Measurements from ENCODE around the gene ZNF575.

The ZNF575 gene

DNA sequence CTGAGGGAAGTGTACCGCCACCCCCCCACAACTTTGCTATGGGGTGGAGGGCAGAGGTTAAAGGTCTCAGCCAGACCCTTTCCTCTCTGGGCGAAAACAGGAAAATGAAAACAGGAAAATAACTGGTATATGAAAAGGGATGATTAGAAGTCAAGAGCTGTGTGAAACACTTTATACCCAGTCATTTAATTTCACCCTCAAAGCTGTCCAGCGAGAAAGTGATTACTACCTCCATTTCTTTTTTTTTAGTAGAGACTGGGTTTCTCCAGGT is 27.9 kb upstream of the ZNF575 start:
- no peak for TF ChIP-seq EGR1 (IDR thresholded peaks at IDR 0.05)
- TF ChIP-seq, protein P1, sequence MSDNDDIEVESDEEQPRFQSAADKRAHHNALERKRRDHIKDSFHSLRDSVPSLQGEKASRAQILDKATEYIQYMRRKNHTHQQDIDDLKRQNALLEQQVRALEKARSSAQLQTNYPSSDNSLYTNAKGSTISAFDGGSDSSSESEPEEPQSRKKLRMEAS (IDR thresholded peaks at IDR 0.05) = no peak
- TF ChIP-seq TEAD4 (IDR thresholded peaks at IDR 0.05) = no peak
- no peak for TF ChIP-seq YY1 (IDR thresholded peaks at IDR 0.05; ENCODE audit: low read depth)
- no peak for TF ChIP-seq CEBPB (IDR thresholded peaks at IDR 0.05)
- TF ChIP-seq, protein P2, sequence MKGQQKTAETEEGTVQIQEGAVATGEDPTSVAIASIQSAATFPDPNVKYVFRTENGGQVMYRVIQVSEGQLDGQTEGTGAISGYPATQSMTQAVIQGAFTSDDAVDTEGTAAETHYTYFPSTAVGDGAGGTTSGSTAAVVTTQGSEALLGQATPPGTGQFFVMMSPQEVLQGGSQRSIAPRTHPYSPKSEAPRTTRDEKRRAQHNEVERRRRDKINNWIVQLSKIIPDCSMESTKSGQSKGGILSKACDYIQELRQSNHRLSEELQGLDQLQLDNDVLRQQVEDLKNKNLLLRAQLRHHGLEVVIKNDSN (IDR thresholded peaks at IDR 0.05) = no peak
- TF ChIP-seq EP300 (IDR thresholded peaks at IDR 0.05; ENCODE audit: borderline replicate concordance) = no peak
- TF ChIP-seq TCF12 (IDR thresholded peaks at IDR 0.05; ENCODE audit: low read depth) = no peak
- no peak for TF ChIP-seq FOXM1 (IDR thresholded peaks at IDR 0.05; ENCODE audit: borderline replicate concordance, low read depth)
- TF ChIP-seq NFIC (IDR thresholded peaks at IDR 0.05) = no peak
- no peak for TF ChIP-seq CREB1 (IDR thresholded peaks at IDR 0.05; ENCODE audit: low read depth)
- TF ChIP-seq, protein P3, sequence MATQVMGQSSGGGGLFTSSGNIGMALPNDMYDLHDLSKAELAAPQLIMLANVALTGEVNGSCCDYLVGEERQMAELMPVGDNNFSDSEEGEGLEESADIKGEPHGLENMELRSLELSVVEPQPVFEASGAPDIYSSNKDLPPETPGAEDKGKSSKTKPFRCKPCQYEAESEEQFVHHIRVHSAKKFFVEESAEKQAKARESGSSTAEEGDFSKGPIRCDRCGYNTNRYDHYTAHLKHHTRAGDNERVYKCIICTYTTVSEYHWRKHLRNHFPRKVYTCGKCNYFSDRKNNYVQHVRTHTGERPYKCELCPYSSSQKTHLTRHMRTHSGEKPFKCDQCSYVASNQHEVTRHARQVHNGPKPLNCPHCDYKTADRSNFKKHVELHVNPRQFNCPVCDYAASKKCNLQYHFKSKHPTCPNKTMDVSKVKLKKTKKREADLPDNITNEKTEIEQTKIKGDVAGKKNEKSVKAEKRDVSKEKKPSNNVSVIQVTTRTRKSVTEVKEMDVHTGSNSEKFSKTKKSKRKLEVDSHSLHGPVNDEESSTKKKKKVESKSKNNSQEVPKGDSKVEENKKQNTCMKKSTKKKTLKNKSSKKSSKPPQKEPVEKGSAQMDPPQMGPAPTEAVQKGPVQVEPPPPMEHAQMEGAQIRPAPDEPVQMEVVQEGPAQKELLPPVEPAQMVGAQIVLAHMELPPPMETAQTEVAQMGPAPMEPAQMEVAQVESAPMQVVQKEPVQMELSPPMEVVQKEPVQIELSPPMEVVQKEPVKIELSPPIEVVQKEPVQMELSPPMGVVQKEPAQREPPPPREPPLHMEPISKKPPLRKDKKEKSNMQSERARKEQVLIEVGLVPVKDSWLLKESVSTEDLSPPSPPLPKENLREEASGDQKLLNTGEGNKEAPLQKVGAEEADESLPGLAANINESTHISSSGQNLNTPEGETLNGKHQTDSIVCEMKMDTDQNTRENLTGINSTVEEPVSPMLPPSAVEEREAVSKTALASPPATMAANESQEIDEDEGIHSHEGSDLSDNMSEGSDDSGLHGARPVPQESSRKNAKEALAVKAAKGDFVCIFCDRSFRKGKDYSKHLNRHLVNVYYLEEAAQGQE (IDR thresholded peaks at IDR 0.05; ENCODE audit: low read depth) = no peak

DNA sequence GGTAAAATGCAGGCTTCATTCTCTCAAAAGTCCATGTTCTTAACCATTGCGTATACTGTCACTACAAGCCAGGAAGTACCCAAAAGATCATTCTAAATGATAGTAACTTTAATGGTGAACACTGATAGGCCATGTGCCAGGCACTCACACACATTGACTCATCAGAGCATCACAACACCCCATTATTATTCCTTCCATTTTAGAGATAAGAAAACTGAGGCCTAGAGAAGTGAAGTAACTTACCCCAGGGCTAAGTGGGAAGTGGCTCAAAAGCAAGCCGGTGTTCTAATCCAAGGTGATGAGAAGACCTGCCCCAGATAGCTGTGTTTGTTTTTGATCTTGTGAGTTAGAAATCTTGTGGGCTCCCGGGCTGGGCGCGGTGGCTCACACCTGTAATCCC is 27.0 kb upstream of the ZNF575 start:
- TF ChIP-seq NFIC (IDR thresholded peaks at IDR 0.05) (no peak), FOXM1 (IDR thresholded peaks at IDR 0.05; ENCODE audit: borderline replicate concordance, low read depth) (no peak), TCF12 (IDR thresholded peaks at IDR 0.05; ENCODE audit: low read depth) (no peak), CEBPB (IDR thresholded peaks at IDR 0.05) (no peak), ZBTB7A (IDR thresholded peaks at IDR 0.05; ENCODE audit: low read depth) (no peak), RAD21 (IDR thresholded peaks at IDR 0.05; ENCODE audit: low read depth) (no peak), EGR1 (IDR thresholded peaks at IDR 0.05) (no peak), YY1 (IDR thresholded peaks at IDR 0.05; ENCODE audit: low read depth) (no peak), EP300 (IDR thresholded peaks at IDR 0.05; ENCODE audit: borderline replicate concordance) (no peak), TAF1 (IDR thresholded peaks at IDR 0.05; ENCODE audit: low read depth) (no peak), TEAD4 (IDR thresholded peaks at IDR 0.05) (no peak), CREB1 (IDR thresholded peaks at IDR 0.05; ENCODE audit: low read depth) (no peak)
- TF ChIP-seq, protein P2 (IDR thresholded peaks at IDR 0.05) = no peak
- TF ChIP-seq, protein P1 (IDR thresholded peaks at IDR 0.05) = no peak
- TF ChIP-seq, protein P3 (IDR thresholded peaks at IDR 0.05; ENCODE audit: low read depth) = no peak

DNA sequence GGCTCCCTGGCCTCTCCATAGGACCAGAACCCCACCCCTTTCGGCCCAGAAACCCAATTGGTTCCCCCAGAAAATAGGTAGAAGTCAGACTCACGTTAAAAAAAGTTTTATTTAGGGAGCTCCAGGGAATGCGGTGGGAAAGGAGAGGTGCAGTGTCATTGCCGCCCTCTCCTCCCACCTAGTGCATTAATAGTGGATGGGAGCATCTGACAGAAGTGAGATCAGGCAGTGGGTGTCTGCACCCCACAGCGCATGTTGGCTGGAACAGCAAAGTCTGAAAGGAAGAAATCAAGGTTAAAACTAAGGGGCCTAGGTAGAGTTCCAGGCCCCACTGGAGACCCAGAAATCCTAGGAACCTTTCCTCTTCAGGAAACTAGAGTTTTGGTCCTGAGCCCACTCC is 26.4 kb upstream of the ZNF575 start:
- no peak for TF ChIP-seq TCF12 (IDR thresholded peaks at IDR 0.05; ENCODE audit: low read depth)
- no peak for TF ChIP-seq FOXM1 (IDR thresholded peaks at IDR 0.05; ENCODE audit: borderline replicate concordance, low read depth)
- TF ChIP-seq NFIC (IDR thresholded peaks at IDR 0.05) = no peak
- TF ChIP-seq EP300 (IDR thresholded peaks at IDR 0.05; ENCODE audit: borderline replicate concordance) = no peak
- TF ChIP-seq RAD21 (IDR thresholded peaks at IDR 0.05; ENCODE audit: low read depth) = no peak
- no peak for TF ChIP-seq ZBTB7A (IDR thresholded peaks at IDR 0.05; ENCODE audit: low read depth)
- TF ChIP-seq, protein P1 (IDR thresholded peaks at IDR 0.05) = no peak
- TF ChIP-seq EGR1 (IDR thresholded peaks at IDR 0.05) = no peak

DNA sequence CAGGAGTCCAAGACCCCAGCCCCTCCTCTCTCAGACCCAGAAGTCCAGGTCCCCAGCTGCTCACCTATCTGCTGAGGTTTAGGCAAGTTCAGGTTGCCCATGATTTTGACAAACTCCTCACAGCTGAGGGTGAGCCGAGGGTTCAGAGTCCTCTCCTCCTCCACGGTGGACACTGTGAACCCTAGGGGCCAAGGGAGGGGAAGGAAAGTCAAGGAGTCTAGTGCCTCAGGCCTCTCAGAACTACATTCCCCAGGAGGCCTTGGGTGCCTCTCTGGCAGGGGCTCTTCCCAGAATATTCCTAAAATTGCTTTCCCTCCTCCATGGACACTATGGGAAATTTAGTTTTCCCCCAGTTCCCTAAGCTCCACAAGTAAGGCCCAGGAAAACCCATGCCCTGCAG is 25.1 kb upstream of the ZNF575 start:
- TF ChIP-seq NFIC (IDR thresholded peaks at IDR 0.05) = no peak
- TF ChIP-seq ZBTB7A (IDR thresholded peaks at IDR 0.05; ENCODE audit: low read depth) = no peak
- no peak for TF ChIP-seq EGR1 (IDR thresholded peaks at IDR 0.05)
- TF ChIP-seq RAD21 (IDR thresholded peaks at IDR 0.05; ENCODE audit: low read depth) = no peak
- TF ChIP-seq, protein P3 (IDR thresholded peaks at IDR 0.05; ENCODE audit: low read depth) = no peak
- TF ChIP-seq EP300 (IDR thresholded peaks at IDR 0.05; ENCODE audit: borderline replicate concordance) = no peak
- TF ChIP-seq, protein P2 (IDR thresholded peaks at IDR 0.05) = no peak
- no peak for TF ChIP-seq CREB1 (IDR thresholded peaks at IDR 0.05; ENCODE audit: low read depth)
- no peak for TF ChIP-seq CEBPB (IDR thresholded peaks at IDR 0.05)
- no peak for TF ChIP-seq TAF1 (IDR thresholded peaks at IDR 0.05; ENCODE audit: low read depth)
- no peak for TF ChIP-seq TEAD4 (IDR thresholded peaks at IDR 0.05)
- no peak for TF ChIP-seq YY1 (IDR thresholded peaks at IDR 0.05; ENCODE audit: low read depth)
- no peak for TF ChIP-seq TCF12 (IDR thresholded peaks at IDR 0.05; ENCODE audit: low read depth)
- no peak for TF ChIP-seq FOXM1 (IDR thresholded peaks at IDR 0.05; ENCODE audit: borderline replicate concordance, low read depth)
